ENCODE results near the gene PRKD3.

The PRKD3 gene

DNA sequence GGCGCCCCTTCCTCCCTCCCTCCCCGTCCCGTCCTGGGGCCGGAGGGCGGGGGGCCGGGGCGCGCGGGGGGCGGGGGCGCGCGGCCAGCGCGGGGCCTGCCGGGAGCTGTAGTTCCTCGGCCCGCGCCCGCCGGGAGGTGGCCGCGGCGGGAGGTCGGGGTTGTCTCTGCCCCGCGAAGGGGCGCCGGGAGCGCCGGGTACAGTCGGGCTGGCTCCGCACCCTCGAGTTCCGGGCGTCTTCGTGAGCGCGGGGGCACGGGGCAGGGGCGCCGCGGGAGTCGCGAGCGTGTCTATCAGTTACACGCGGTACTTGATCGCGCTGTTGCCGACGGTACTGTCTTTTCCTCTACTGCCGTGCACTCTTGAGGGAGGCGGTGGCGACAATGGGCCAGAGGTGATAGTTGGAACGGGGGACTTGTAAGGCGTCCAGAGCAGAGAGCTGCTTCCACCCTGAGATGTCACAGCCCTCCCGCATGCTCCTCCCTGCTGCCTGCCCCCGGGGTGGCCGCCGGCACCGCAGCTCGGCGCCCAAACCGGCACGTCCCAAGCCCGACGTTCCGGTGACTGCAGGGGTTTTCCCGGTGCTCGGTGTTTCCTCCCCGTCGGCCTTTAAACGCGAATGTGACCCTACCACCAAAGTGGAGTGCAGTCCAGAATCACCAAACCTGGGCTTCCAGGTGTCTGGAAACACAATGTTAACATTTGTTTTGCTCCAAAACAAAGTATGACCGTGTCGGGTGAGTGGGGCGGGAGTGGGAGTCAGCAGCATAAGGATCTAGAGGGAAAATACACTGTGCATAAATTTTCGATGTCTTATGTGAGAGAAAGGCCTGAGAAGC lies at the start of gene PRKD3:
Gene PRKD3, minus strand, starts transcription at position 48 of the 839 bp plus-strand sequence. CDS start 8,309 bp downstream, outside the sequence.
- Mint-ChIP-seq H3K36me3 (ENCODE audit: low read depth) (peaks cover 9% of the 10 kb centered on the region), H3K4me1 (ENCODE audit: low read depth) (peaks cover 28% of the 10 kb centered on the region), H3K4me3 (peak within 1 kb of the TSS; percentile 96), H3K27ac (peak within 1 kb of the TSS; percentile 90), H3K27me3 (ENCODE audit: low read depth) (peaks cover 56% of the 10 kb centered on the region), H3K9me3 (no peaks in the 10 kb centered on the region)

DNA sequence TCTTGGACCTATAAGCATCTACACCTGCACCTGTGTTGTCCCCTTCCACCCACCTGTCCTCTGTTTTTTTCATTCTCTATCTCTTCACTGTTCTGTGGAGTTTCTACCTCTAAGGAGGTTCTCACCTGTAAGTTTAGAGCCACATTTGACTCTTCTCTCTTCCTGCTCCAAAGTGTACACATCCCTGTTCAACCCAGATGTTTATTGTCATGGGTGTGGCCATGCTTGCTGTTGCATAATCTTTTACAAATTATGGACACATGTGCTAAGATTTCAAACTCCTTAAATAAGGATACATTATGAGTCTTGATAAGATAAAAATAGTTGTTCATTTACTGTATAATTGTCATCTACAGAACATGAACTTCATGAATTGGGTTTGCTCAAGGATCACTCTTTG lies 47.4 kb upstream of the PRKD3 start:
- no peaks in the 10 kb centered on the region for H3K9me3 Mint-ChIP-seq
- H3K27me3 Mint-ChIP-seq (ENCODE audit: low read depth), result peaks cover 68% of the 10 kb centered on the region
- no peak overlapping the region for H3K4me3 Mint-ChIP-seq
- no peaks in the 10 kb centered on the region for H3K36me3 Mint-ChIP-seq (ENCODE audit: low read depth)
- peaks cover 26% of the 10 kb centered on the region for H3K4me1 Mint-ChIP-seq (ENCODE audit: low read depth)
- H3K27ac Mint-ChIP-seq, result no peak overlapping the region

DNA sequence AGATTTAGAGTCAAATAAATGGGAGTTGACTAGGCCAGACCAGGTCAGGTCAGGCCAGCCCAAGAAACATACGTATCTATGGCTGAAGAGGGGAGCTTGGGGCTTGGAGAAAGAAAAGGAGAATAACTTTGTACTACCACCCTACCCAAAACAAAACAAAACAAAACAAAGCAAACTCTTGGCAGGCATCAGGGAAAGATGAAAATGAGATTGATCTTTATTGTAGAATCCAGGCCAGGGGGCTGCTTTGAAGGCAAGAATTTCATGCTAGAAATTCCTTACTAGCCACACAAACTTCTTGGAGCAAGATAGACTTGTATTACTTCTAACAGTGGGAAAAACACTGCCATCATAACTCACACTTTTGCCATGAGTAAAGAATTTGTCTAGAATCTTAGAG lies 46.0 kb upstream of the PRKD3 start:
- Mint-ChIP-seq H3K27ac (no peak overlapping the region), H3K4me3 (no peak overlapping the region), H3K9me3 (no peaks in the 10 kb centered on the region), H3K36me3 (ENCODE audit: low read depth) (no peaks in the 10 kb centered on the region), H3K27me3 (ENCODE audit: low read depth) (peaks cover 55% of the 10 kb centered on the region), H3K4me1 (ENCODE audit: low read depth) (peaks cover 20% of the 10 kb centered on the region)

DNA sequence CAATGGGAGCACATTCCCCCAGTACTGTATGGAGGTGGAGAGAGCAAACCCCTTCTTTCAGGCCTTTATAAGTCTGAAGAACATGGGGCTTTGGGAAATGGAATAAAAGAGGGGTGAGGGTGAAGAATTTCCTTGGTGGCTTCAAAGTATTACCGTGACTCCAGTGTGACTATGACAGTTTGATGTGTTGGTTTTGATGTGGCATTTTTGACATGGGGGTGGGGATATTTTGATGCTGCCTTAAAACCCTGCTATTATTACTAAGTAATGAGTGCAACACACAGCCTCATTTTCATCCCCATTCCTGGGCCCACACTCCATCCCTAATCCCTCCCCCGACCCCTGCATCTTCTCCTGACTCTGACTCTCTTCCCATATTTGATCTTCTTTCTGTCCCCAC lies 43.4 kb upstream of the PRKD3 start:
- H3K27ac Mint-ChIP-seq, result no peak overlapping the region
- no peak overlapping the region for H3K4me3 Mint-ChIP-seq
- H3K36me3 Mint-ChIP-seq (ENCODE audit: low read depth), result no peaks in the 10 kb centered on the region
- peaks cover 20% of the 10 kb centered on the region for H3K4me1 Mint-ChIP-seq (ENCODE audit: low read depth)
- H3K9me3 Mint-ChIP-seq, result no peaks in the 10 kb centered on the region
- H3K27me3 Mint-ChIP-seq (ENCODE audit: low read depth), result peaks cover 37% of the 10 kb centered on the region

DNA sequence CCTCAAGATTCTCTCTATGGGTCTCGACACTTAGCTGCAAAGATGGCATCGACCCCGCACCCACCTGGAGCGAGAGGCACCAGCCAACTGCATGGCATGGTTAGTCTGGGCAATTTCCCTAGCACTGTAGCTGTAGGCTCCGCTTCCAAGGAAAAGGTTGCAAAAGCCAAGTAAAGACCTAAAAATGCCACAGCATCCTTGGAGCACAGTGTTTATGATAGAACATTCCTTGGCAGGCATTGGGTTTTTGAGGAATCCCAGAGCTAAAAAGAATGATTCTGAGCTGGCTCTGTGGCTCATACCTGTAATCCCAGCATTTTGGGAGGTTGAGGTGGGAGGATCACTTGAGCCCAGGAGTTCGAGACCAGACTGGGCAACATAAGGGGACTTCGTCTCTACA lies 42.7 kb upstream of the PRKD3 start:
- Mint-ChIP-seq H3K36me3 (ENCODE audit: low read depth) (no peaks in the 10 kb centered on the region), H3K9me3 (no peaks in the 10 kb centered on the region), H3K4me3 (no peak overlapping the region), H3K27me3 (ENCODE audit: low read depth) (peaks cover 37% of the 10 kb centered on the region), H3K27ac (no peak overlapping the region), H3K4me1 (ENCODE audit: low read depth) (peaks cover 20% of the 10 kb centered on the region)

DNA sequence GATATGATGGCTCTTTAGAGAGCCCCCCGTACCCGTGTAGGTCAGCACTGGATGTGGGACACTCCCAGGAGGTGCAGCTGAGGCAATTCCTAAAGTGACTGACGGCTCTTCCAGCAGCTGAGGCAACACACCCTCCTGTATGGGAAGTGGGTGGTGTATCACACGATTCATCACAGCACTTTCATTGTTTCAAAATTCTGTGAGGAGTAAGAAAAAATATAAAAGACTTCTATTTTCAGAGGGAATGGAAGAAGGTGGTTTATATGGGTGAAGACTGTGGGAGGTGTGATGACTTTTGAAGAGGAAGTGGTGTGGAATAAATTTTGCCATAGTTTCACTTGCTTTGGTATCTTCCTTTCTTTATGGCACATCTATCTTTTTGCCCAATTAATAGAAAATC lies 42.1 kb upstream of the PRKD3 start:
- no peak overlapping the region for H3K4me3 Mint-ChIP-seq
- peaks cover 37% of the 10 kb centered on the region for H3K27me3 Mint-ChIP-seq (ENCODE audit: low read depth)
- peaks cover 20% of the 10 kb centered on the region for H3K4me1 Mint-ChIP-seq (ENCODE audit: low read depth)
- no peak overlapping the region for H3K27ac Mint-ChIP-seq
- H3K9me3 Mint-ChIP-seq, result no peaks in the 10 kb centered on the region
- H3K36me3 Mint-ChIP-seq (ENCODE audit: low read depth), result no peaks in the 10 kb centered on the region

DNA sequence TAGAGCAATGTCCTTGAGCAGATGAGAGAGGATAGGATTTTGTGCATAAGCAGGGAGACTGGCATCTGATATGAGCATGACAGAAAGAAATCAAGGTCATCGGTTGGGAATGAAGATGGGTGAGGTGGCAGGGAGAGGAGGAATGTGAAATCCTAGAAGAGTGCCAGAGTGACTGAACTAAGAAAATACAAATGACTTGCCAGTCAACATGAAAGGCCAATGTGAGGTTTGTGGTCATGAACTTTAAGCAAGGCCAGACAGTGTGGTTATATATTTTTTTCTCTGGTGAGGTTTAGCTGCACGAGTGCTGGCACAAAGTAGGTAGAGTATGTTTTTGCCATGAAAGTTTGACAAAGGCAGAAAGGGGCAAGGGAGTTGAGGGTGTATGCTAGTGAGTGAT lies 41.0 kb upstream of the PRKD3 start:
- H3K27ac Mint-ChIP-seq, result no peak overlapping the region
- no peaks in the 10 kb centered on the region for H3K36me3 Mint-ChIP-seq (ENCODE audit: low read depth)
- H3K4me3 Mint-ChIP-seq, result no peak overlapping the region
- peaks cover 37% of the 10 kb centered on the region for H3K27me3 Mint-ChIP-seq (ENCODE audit: low read depth)
- peaks cover 20% of the 10 kb centered on the region for H3K4me1 Mint-ChIP-seq (ENCODE audit: low read depth)
- no peaks in the 10 kb centered on the region for H3K9me3 Mint-ChIP-seq

DNA sequence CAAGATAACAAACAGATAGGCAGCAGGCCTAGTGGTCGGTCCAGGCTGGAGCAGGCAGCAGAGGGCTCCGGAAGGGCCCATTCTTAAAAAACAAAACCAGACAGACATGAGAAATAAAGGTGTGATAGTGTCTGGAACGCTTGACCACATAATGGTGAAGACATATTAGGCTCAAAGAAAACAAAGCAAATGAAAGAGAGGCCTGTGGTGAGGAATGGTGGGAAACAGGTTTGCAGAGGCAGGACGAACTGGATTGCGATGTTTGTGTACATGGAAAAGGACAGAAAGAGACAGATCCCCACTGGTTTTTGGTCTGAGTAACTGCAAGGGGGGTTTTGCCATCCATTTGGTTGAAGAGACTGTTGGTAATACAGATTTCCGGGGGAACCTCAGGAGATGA lies 39.7 kb upstream of the PRKD3 start:
- peaks cover 20% of the 10 kb centered on the region for H3K4me1 Mint-ChIP-seq (ENCODE audit: low read depth)
- no peaks in the 10 kb centered on the region for H3K9me3 Mint-ChIP-seq
- H3K36me3 Mint-ChIP-seq (ENCODE audit: low read depth), result no peaks in the 10 kb centered on the region
- H3K27me3 Mint-ChIP-seq (ENCODE audit: low read depth), result peaks cover 41% of the 10 kb centered on the region
- no peak overlapping the region for H3K4me3 Mint-ChIP-seq
- no peak overlapping the region for H3K27ac Mint-ChIP-seq

DNA sequence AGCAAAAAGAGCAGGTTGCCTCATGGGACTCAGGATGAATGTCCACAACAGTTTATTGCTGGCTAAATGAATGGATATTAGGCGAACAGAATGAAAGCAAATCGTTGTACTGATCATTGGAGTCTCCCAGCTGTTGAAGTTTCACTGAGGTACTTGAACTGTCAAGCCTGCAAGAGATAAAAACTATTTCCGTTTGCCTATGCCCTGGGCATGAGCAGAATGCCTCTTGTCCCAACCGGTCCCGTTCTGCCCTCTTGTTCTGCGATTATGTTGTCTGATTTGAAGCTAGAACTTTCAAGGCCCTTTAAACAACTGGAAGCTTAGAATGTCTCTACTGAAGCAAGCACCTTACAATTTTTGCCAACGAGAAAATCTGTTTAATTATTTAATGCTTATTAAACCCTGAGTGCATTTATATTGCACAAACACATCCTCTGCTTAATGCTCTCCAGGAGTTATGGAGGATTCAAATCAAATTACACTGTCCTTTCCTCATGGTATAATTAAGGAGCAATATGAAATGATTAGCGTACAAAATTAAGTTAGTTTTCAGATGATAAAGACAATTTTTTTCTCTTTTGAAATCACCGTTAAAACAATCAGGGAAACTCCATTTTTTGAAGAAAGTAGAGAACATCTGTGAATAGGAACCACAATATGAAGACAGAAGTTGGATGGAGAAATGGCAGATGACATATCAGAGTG lies 37.5 kb upstream of the PRKD3 start:
- no peak overlapping the region for H3K4me3 Mint-ChIP-seq
- no peaks in the 10 kb centered on the region for H3K36me3 Mint-ChIP-seq (ENCODE audit: low read depth)
- peaks cover 9% of the 10 kb centered on the region for H3K4me1 Mint-ChIP-seq (ENCODE audit: low read depth)
- H3K9me3 Mint-ChIP-seq, result no peaks in the 10 kb centered on the region
- H3K27ac Mint-ChIP-seq, result no peak overlapping the region
- H3K27me3 Mint-ChIP-seq (ENCODE audit: low read depth), result peaks cover 51% of the 10 kb centered on the region

DNA sequence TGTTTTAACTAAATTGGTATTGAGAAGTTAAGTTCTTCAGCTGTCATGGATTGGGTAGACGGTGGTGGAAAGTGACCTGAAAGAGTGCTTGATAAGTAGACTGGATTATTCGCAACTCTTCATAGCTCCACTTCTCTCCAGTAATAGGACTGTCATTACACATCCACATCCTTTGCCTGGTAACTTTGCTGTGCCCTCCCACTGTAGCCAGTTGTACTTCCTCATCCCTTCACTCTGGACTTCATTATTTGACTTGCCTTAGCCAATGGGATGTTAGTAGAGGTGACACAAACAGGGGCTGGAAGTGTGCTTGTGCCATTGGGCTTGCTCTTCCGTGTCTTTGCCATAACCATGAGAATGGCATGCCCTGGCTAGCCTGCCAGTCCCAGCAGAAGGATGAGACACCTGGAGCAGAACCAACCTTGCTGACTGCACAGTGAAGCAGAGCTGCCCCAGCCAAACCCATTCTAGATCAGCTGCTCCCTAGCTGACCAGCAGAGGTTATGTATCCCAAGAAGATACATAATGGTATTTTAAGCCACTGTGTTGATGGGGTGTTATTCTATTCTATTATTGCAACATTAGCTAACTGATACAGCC lies 36.7 kb upstream of the PRKD3 start:
- Mint-ChIP-seq H3K9me3 (no peaks in the 10 kb centered on the region), H3K36me3 (ENCODE audit: low read depth) (no peaks in the 10 kb centered on the region)

DNA sequence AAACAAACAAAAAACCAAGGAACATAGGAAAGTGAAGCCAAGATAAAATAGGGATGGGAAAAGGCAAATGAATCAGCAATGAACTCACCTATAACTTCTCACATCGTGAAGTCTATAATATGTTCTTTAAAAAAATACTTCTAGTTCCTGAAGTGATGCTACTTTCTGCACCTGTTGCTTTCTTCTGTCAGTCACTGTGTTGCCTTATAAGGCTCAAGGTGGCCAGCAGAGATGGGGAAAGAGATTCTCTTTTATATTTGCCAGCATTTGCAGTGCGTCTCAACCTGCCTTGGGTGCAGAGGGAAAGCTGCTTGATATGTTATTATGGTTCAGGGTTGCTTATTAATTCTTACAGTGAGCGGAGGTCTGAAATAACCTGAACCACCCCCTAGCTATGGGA lies 33.8 kb upstream of the PRKD3 start:
- Mint-ChIP-seq H3K27ac (no peak overlapping the region), H3K4me3 (no peak overlapping the region), H3K4me1 (ENCODE audit: low read depth) (no peaks in the 10 kb centered on the region), H3K36me3 (ENCODE audit: low read depth) (no peaks in the 10 kb centered on the region), H3K9me3 (no peaks in the 10 kb centered on the region), H3K27me3 (ENCODE audit: low read depth) (peaks cover 78% of the 10 kb centered on the region)

More for the DNA sequence above, 36.7 kb upstream of the PRKD3 start:
- no peak overlapping the region for H3K4me3 Mint-ChIP-seq
- H3K27ac Mint-ChIP-seq, result no peak overlapping the region
- peaks cover 2% of the 10 kb centered on the region for H3K4me1 Mint-ChIP-seq (ENCODE audit: low read depth)
- H3K27me3 Mint-ChIP-seq (ENCODE audit: low read depth), result peaks cover 55% of the 10 kb centered on the region

DNA sequence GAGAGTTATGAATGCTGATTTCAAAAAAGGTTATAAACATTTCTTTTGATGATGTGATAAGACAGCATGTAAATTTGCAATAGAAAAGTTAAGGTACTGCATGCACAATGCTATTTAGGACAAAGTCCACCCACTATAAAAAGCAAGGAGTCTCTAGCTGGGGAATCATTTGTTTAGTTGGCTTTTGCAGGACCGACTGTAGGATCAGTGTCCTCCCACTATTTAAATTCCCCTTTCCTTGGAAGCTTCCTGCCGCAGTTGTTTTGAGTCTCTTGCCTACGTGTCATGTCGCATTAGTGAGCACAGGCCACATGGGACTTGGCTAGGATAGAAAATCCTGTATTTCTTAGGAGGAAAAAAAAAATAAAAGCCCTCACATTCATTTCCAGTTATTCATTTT lies 32.9 kb upstream of the PRKD3 start:
- Mint-ChIP-seq H3K27ac (no peak overlapping the region), H3K36me3 (ENCODE audit: low read depth) (no peaks in the 10 kb centered on the region), H3K27me3 (ENCODE audit: low read depth) (peaks cover 73% of the 10 kb centered on the region), H3K4me1 (ENCODE audit: low read depth) (no peaks in the 10 kb centered on the region), H3K9me3 (no peaks in the 10 kb centered on the region), H3K4me3 (no peak overlapping the region)

DNA sequence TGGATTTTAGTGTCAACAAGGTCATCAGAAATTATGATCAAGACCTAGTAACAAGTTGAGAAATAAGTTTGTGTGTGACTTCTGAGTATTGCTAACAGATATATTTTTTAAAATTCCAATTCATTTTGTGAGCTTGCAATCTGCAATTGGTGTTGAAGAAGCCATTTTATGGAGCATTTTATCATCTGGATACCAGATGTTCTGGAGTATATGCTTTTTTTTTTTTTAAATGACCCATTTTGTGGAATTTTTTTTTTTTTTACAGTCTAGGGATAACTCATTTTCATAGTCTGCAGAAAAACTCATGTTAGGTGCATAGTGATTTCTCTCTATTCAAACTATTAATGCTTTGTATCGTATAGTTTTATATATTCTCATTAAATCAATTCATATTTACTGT lies 32.4 kb upstream of the PRKD3 start:
- peaks cover 73% of the 10 kb centered on the region for H3K27me3 Mint-ChIP-seq (ENCODE audit: low read depth)
- H3K9me3 Mint-ChIP-seq, result no peaks in the 10 kb centered on the region
- no peaks in the 10 kb centered on the region for H3K36me3 Mint-ChIP-seq (ENCODE audit: low read depth)
- no peak overlapping the region for H3K4me3 Mint-ChIP-seq
- no peak overlapping the region for H3K27ac Mint-ChIP-seq
- no peaks in the 10 kb centered on the region for H3K4me1 Mint-ChIP-seq (ENCODE audit: low read depth)

DNA sequence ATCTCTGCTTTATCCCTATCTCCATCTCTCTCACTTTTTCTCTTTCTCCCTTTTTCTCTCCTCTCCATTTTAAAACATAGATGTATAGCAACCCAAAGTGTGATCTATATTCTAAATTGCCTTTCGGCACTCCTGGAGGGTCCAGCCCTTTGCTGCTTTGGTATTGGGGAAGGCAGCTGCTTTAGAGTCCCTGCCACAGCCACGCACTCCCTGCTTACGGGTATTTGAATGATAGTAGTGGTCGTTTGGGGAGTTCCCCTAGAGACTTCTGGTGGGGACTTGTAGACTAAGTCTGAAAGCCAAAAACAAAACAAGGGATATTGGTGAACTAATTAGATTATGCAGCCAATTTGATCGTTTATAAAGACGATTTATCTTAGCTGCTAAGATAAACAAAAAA lies 31.7 kb upstream of the PRKD3 start:
- Mint-ChIP-seq H3K27me3 (ENCODE audit: low read depth) (peaks cover 65% of the 10 kb centered on the region), H3K4me3 (no peak overlapping the region), H3K27ac (no peak overlapping the region), H3K4me1 (ENCODE audit: low read depth) (no peaks in the 10 kb centered on the region), H3K36me3 (ENCODE audit: low read depth) (no peaks in the 10 kb centered on the region), H3K9me3 (no peaks in the 10 kb centered on the region)

DNA sequence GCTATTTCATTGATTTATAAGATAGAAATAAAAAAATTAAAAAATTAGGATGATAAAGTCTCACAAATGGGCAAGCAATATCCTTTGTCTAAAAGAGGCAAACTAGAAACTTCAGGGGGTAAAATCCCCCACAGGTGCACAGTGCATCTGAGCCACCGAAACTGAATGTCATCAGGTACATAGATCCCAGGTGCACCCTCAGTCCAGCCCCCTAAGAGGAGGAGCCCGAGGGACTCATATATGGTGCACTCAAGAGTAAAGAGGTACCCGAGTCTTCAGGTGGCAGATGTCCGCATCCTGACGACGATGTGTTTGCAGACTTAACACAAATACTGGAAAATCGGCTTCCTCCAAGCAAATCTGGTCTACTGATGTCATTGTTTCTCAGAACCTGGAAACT lies 31.1 kb upstream of the PRKD3 start:
- Mint-ChIP-seq H3K27me3 (ENCODE audit: low read depth) (peaks cover 59% of the 10 kb centered on the region), H3K4me1 (ENCODE audit: low read depth) (no peaks in the 10 kb centered on the region), H3K27ac (no peak overlapping the region), H3K36me3 (ENCODE audit: low read depth) (no peaks in the 10 kb centered on the region), H3K4me3 (no peak overlapping the region), H3K9me3 (no peaks in the 10 kb centered on the region)

All from T-helper 1 cell treated with Interleukin-12 subunit alpha and Interleukin-12 subunit beta and Interleukin-4 antibody, amounts not matched to agents 30 μg/mL and 1 μg/mL, for 36 hours (primary cell).